Measurements from ENCODE around the gene RBM38. TPM values are rescaled to one million over a fixed set of nuclear protein-coding genes. Genes with fewer than 3 reads are reported as not detected.

RBM38 gene
- total RNA-seq, 1 donor from 2014 or later, result 24.8 TPM

- peaks cover 46% of the 10 kb centered on the region for H3K4me1 ChIP-seq
- H3K9me3 ChIP-seq, result no peaks in the 10 kb centered on the region
- DNase-seq (ENCODE audit: extremely low spot score in 2 of 2), result no peak
- TF ChIP-seq CTCF (IDR thresholded peaks at IDR 0.05) (no peak), POLR2AphosphoS5 (IDR thresholded peaks at IDR 0.05; ENCODE audit: insufficient read depth in 1 of 2, low read depth in 1 of 2) (no peak), POLR2A (IDR thresholded peaks at IDR 0.05) (no peak)
- peak overlapping the region; percentile 76 for H3K27ac ChIP-seq
- no peaks in the 10 kb centered on the region for H3K27me3 ChIP-seq
- intact Hi-C loops (cut with DNase I), result loop anchor here (5.0 to 10.0 kb wide), 3 partner anchors 92 to 805 kb away; no protein-coding TSS in a partner anchor
- H3K4me3 ChIP-seq, result peak overlapping the region; percentile 40 to 45
- H3K36me3 ChIP-seq, result no peaks in the 10 kb centered on the region
Observed at GRCh38 chr20:57389695-57390603, 1.2 kb upstream of the RBM38 start.

- intact Hi-C loops (cut with DNase I), result loop anchor here (10.0 kb wide), 1 partner anchor 203 kb away; no protein-coding TSS in a partner anchor
- no peak for DNase-seq (ENCODE audit: extremely low spot score in 2 of 2)
- Histone ChIP-seq H3K27me3 (no peaks in the 10 kb centered on the region), H3K27ac (peak overlapping the region; percentile 68), H3K9me3 (no peaks in the 10 kb centered on the region), H3K36me3 (no peaks in the 10 kb centered on the region), H3K4me3 (peak overlapping the region; percentile 61 to 92), H3K4me1 (peaks cover 55% of the 10 kb centered on the region)
- TF ChIP-seq CTCF (IDR thresholded peaks at IDR 0.05) (no peak), POLR2A (IDR thresholded peaks at IDR 0.05) (no peak), POLR2AphosphoS5 (IDR thresholded peaks at IDR 0.05; ENCODE audit: insufficient read depth in 1 of 2, low read depth in 1 of 2) (no peak)
Observed at GRCh38 chr20:57391439-57392301, 474 bp downstream of the RBM38 start.

GRCh38 chr20:57392512-57393271, 1.5 kb downstream of the RBM38 start:
- intact Hi-C loops (cut with DNase I), result loop anchor here (10.0 kb wide), 1 partner anchor 202 kb away; no protein-coding TSS in a partner anchor
- TF ChIP-seq CTCF (IDR thresholded peaks at IDR 0.05), result no peak
- TF ChIP-seq POLR2AphosphoS5 (IDR thresholded peaks at IDR 0.05; ENCODE audit: insufficient read depth in 1 of 2, low read depth in 1 of 2), result peak in 1 of 2 donors; percentile 64
- no peak for DNase-seq (ENCODE audit: extremely low spot score in 2 of 2)

GRCh38 chr20:57393321-57394120, 2.3 kb downstream of the RBM38 start:
- peaks cover 71% of the 10 kb centered on the region for H3K4me1 ChIP-seq

More at GRCh38 chr20:57392512-57393271, 1.5 kb downstream of the RBM38 start:
- Histone ChIP-seq H3K27me3 (no peaks in the 10 kb centered on the region), H3K4me3 (peak overlapping the region; percentile 61 to 92), H3K9me3 (no peaks in the 10 kb centered on the region), H3K36me3 (no peaks in the 10 kb centered on the region), H3K27ac (peak overlapping the region; percentile 68), H3K4me1 (peaks cover 62% of the 10 kb centered on the region)

More at GRCh38 chr20:57393321-57394120, 2.3 kb downstream of the RBM38 start:
- DNase-seq (ENCODE audit: extremely low spot score in 2 of 2), result no peak
- peak overlapping the region in 1 of 2 donors; percentile 92 for H3K4me3 ChIP-seq
- H3K36me3 ChIP-seq, result no peaks in the 10 kb centered on the region
- no peak for TF ChIP-seq POLR2AphosphoS5 (IDR thresholded peaks at IDR 0.05; ENCODE audit: insufficient read depth in 1 of 2, low read depth in 1 of 2)
- no peak for TF ChIP-seq POLR2A (IDR thresholded peaks at IDR 0.05)
- TF ChIP-seq CTCF (IDR thresholded peaks at IDR 0.05), result no peak
- no peaks in the 10 kb centered on the region for H3K9me3 ChIP-seq
- H3K27me3 ChIP-seq, result no peaks in the 10 kb centered on the region
- intact Hi-C loops (cut with DNase I), result loop anchor here (10.0 kb wide), 1 partner anchor 201 kb away; no protein-coding TSS in a partner anchor
- H3K27ac ChIP-seq, result peak overlapping the region; percentile 68

Data from vagina (tissue), 2 donors.